ENCODE results near the gene MRPS23.

GRCh38 chr17:57898487-57899311 is 48.9 kb upstream of the MRPS23 start:
- no peak for TF ChIP-seq POLR2AphosphoS5 (IDR thresholded peaks at IDR 0.05; ENCODE audit: low read depth, low read length)
- TF ChIP-seq, protein P1, sequence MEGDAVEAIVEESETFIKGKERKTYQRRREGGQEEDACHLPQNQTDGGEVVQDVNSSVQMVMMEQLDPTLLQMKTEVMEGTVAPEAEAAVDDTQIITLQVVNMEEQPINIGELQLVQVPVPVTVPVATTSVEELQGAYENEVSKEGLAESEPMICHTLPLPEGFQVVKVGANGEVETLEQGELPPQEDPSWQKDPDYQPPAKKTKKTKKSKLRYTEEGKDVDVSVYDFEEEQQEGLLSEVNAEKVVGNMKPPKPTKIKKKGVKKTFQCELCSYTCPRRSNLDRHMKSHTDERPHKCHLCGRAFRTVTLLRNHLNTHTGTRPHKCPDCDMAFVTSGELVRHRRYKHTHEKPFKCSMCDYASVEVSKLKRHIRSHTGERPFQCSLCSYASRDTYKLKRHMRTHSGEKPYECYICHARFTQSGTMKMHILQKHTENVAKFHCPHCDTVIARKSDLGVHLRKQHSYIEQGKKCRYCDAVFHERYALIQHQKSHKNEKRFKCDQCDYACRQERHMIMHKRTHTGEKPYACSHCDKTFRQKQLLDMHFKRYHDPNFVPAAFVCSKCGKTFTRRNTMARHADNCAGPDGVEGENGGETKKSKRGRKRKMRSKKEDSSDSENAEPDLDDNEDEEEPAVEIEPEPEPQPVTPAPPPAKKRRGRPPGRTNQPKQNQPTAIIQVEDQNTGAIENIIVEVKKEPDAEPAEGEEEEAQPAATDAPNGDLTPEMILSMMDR (IDR thresholded peaks at IDR 0.05; ENCODE audit: control extremely low read depth in 1 of 3, insufficient read depth in 1 of 3, low read depth in 1 of 3, low read length in 3 of 3) = no peak
- no peak for TF ChIP-seq POLR2A (IDR thresholded peaks at IDR 0.05; ENCODE audit: control extremely low read depth in 1 of 2, low read depth in 2 of 2, low read length in 2 of 2)
- TF ChIP-seq SUZ12 (IDR thresholded peaks at IDR 0.05; ENCODE audit: low read length) = no peak
- no peak for TF ChIP-seq EZH2 (IDR thresholded peaks at IDR 0.05; ENCODE audit: low read depth, low read length, severe bottlenecking)
- no peak for TF ChIP-seq USF2 (IDR thresholded peaks at IDR 0.05; ENCODE audit: low read length)
- TF ChIP-seq CHD2 (IDR thresholded peaks at IDR 0.05; ENCODE audit: low read length) = no peak
- no peak for TF ChIP-seq JUND (IDR thresholded peaks at IDR 0.05; ENCODE audit: low read length)
- 0 out of 2 replicates have a peak, but pooled peaks have one; percentile 32 for TF ChIP-seq GABPA (IDR thresholded peaks at IDR 0.05; ENCODE audit: borderline replicate concordance, insufficient read depth, low read length)
- no peak; the same call in 1 of the 2 replicates for TF ChIP-seq YY1 (IDR thresholded peaks at IDR 0.05; ENCODE audit: low read depth, low read length)
- TF ChIP-seq NANOG (IDR thresholded peaks at IDR 0.05; ENCODE audit: insufficient read depth, low read depth, low read length, poor library complexity, severe bottlenecking) = no peak
